ENCODE measurements around the gene DOCK4.

The DOCK4 gene

DNA sequence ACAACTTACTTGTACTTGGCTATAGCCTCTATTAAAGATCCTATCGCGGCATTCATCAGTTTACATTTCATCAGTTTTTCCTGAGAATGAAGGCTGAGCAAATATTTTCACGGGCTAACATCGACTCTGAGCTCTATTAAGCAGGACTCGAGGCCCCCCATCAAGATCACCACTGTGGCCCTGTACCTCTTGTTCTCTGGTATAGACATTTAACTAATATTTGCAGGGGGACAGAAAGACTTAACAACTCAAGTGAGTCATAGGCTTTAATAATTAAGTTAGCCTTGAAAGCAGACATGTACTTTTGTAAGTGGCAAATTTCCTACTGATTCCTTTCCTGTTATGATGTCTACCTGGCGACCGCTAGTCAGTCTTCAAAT is 45.4 kb downstream of the DOCK4 start:
- DNase-seq (ENCODE audit: low read depth in 1 of 2, low spot score in 1 of 2) = no peak

DNA sequence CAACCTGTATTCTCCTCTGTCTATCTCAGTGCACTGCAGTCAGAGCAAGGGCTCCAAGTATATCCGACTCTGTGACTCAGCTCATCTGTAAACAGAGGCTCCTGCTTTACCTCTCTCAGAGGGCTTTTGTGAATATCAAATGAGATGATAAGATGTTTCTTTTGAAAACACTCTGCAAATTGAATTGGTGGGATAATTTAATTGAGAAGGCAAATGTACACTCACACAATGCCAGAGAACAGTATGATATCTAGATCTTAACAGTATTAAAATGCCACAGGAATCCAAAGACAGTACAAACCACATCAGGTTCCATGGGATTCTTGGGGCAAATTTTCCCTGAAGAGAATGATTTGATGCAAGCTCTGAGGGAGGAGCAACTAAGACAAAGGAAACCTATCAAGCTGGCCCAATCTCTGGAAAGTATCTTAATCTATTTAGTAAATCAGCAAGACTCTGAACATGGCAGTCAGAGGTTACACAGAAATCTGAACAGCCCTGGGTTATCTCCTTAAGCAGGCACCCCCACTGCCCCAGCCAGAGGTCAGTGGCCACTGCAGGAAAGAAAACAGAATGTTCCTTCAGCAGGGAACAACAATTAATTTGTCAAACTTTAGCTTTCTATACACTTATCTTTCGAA is 45.9 kb downstream of the DOCK4 start:
- DNase-seq (ENCODE audit: low read depth in 1 of 2, low spot score in 1 of 2) = no peak

DNA sequence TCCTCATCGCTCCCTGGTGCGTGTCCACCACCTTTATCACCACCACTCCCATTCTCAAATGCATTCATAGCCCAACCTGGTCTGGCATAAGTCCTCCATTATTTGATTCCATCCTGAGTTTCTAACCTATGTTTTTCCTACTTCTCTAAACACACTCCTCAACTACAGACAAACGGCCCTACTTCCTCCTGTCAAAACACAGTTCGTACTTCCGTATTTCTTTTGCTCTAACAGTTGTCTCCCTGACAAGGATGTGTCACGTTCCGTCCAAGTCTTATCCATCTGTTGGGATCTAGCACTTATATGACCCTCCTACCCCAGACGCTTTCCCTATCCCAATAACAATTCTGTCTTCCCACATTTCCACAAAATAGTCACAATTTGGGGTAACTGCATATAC is 46.8 kb downstream of the DOCK4 start:
- DNase-seq (ENCODE audit: low read depth in 1 of 2, low spot score in 1 of 2) = no peak

DNA sequence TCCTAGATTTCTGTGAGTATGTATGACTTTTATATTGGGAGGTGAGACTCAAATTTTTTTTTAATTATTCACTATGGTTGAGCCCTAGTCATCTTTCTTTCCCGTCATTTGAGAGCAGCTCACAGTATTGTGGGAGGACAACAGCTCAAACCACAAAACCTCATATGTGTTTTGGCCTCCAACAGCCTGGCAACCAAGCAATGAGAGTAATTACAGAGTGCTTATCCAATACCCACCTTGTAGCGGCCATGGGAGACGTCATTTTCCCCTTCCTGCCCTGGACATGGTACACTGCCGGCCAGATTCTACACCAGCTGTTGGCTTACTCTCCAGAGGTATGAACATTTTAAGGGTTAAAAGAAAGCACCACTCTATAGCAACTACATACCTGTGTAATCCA is 49.1 kb downstream of the DOCK4 start:
- DNase-seq (ENCODE audit: low read depth in 1 of 2, low spot score in 1 of 2) = no peak

DNA sequence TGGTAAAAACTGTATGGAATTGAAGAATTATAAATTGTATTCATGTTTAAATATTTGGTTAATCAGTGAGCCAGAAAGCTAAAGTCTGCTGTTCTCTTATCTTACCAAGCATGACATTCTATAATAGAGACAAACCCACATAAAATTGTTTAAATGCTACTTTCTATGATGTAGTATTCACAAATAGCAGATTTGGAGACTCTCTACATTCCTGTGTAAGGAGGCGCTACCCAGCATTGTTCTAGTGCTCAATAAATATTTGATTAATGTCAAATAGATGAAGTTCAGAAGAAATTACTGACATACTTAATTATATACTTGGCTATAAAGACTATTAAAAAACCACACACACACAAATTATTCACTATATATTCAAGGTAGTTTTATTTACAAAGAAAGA is 49.8 kb downstream of the DOCK4 start:
- no peak for DNase-seq (ENCODE audit: low read depth in 1 of 2, low spot score in 1 of 2)

DNA sequence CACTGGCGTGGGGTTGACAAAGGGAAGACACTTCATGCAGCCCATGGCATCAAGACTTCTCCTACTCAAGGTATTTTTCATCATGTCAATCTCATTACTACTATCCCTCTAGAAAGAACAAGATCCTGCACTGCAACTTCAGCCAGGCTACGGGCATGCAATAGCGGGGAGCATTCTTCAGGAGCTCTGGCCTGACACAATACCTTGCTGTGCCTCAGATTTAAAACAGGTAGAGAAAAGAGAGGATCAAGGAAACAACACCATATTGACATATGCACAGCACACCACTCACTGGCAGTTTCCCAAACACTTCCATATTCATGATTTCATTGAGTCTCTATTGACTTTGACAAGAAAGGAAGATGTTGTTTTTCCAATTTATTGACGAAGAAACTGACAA is 51.5 kb downstream of the DOCK4 start:
- no peak for DNase-seq (ENCODE audit: low read depth in 1 of 2, low spot score in 1 of 2)

DNA sequence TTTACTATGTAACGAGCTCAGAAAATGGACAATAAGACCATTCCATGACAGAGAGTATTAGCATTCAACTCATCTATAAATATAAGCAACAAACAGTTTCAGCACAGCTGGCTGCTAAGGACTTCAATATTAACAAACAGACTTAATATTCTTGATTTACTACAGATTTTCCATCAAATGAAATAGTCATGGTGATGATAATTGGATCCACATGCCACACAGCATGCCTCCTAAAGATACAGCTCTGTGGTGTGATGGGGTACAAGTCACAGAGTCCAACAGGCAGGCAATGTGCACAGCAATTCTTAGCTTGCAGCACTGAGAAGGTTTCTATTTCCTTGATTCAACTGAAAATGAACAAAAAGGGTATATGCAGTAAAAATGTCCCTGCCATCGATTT is 54.0 kb downstream of the DOCK4 start:
- DNase-seq (ENCODE audit: low read depth in 1 of 2, low spot score in 1 of 2) = no peak

DNA sequence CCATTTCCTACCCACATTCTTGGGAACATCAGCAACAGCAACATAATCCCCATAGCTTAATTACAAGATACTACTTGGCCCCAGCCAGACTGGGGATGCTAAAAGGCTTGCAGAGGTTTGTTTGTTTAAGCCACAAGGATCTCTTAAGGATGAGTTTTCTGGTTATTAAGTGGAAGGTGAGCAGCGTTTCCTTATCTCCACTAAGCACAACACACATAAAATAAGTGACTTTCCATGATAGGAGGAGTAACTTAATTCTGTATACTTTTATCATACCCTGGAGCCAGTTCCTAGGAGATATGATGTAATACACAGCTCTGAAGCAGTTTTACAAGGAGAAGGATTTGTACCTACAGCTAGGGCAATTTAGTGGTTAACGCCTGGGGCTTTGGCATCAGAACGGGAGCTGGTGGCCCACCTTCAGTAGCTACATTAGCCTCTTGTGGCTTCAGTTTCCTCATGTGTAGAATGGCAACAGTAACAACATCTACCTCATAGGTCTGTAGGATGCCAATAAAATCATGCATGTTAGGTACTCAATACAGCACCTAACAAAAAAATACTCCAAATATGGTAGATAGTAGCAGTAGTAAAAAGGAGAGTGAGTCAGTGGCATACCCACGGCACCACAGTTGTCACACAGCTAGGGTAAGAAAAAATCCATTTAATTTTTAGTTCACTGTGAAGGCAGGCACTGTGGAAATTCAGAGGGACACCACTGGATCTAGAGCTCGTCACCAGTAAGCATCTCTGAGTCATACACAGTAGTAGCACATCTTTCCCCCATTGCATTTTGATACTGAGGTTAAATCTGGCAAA is 55.2 kb downstream of the DOCK4 start:
- DNase-seq (ENCODE audit: low read depth in 1 of 2, low spot score in 1 of 2) = no peak

DNA sequence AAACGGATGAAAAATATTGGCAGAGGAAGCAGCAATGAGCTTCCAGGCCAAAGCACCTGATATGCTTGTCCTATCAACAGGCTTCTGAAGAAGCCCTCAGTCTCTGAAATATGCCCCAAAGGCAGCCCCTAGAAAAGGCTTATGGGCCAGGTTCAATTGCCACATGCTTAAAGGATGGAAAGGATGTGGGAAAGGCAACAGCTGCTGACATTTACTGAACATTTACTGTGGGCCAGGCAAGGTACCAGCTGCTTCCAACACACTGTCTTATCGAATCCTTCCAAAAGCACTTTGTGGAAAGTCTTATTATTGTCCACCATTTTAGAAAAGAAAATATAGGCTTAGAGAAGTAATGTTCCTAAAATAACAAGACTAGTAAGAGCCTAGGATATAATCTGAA is 56.5 kb downstream of the DOCK4 start:
- DNase-seq (ENCODE audit: low read depth in 1 of 2, low spot score in 1 of 2) = no peak

DNA sequence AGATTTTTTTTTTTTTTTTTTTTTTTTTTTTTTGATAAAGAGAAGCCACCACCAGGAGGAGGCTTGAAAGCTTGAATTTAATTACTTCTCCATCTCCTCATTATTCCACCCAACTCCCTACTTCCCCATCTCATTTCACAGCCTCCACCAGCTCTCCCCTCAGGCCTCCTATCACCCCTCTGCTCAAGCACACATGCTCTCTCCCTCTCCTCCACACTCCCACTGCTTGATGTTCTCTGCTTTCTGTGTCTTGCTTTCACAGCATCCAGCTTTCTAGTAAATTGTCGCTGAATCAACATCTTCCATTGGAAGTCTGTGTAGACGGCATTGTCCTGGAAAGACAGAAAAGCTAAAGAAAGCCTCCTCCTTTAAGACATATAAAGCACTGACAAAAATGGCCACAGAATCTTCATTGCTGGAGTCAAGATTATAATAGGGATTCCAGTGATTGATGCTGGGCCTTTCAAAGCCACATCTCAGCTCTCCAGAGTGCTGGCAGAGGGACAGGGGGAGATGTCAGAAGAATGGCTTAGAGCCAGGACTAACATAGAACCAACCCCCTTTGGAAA is 58.3 kb downstream of the DOCK4 start:
- DNase-seq (ENCODE audit: low read depth in 1 of 2, low spot score in 1 of 2) = no peak

DNA sequence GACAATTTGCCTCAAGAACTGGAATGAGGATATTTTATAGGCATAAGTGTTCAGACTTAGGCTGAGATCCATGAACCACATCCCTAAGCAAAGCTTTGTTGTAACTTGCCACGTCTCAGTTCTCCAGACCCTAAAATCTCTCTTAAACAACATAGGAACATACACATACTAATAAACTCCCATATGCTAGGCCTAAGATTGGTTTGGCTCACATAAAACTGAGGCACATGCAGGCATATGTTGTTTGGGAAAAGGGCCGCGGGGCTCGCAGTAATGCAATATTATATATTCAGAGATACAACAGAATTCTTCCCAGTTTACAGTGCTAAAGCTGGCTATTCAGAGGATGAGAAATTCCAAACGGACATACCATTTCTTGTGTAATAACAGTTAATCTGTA is 61.0 kb downstream of the DOCK4 start:
- DNase-seq (ENCODE audit: low read depth in 1 of 2, low spot score in 1 of 2) = no peak

DNA sequence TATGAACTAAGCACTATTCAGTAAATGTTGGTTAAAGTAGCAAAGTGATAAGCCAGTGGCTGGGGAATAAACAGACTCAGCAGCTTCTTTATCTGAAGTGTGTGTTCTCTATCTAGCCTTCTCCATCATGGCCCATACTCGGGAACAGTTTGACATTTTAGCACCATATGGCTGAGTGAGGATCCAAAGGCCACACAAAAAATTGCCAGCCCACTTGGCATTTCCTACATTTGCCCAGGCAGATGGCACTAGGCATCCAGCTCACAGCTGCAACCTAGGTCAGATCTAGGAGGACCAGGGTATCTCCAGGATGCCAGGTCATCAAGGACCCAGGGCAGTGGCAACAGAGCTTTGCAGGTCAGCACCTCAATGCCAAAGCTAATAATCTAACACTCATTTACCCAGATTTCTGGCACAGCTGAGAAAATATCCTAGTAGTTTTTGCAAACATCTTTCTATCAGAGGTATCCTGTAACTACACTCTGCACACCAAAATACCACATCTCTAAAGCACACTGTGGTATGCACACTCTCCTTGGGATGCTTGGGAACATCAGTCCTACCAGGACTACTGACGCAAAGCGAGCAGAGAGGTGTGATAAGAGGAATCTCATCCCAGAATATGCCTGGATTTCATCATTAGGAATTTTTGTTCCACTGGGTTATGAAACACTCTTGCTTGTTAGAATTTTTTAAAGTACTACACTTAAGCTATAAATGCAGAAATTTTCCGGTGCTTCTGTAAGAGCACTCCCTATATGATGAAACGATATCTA is 61.7 kb downstream of the DOCK4 start:
- no peak for DNase-seq (ENCODE audit: low read depth in 1 of 2, low spot score in 1 of 2)

DNA sequence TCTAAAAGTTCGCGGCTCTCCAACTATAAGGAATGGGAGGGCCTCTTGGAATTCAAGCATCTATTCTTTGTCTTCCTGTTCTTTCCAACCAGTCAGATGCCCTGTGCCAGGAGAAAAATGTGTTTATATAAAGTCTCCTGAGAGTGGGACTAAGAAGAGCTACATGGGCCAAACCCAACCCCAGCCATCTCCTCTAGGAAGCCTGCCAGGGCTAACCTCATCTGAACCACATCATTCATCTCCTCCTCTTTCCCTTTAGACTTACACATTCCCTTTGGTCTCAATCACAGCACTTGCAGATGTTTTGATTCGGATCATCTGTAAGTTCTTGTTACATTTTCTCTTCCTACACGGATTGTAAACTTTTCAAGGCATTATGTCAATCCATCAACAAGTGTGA is 62.6 kb downstream of the DOCK4 start:
- DNase-seq (ENCODE audit: low read depth in 1 of 2, low spot score in 1 of 2) = no peak

DNA sequence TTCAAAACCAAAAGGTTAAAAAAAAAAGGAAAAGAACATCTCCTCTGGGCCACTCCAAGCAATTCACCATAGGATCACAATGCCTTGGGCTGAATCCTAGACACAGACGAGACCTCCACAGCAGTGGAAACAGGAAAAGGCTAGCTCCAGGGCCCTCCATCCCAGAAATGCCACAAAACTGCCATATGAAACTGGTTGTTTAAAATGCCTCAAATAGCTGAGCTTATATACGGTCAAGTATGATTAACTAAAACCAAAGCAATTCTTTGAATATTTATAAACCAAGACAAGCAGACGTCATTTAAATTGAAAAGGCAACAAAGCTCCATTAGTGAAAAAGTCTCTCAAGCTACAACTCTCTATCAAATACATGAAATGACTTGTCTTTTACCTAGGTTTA is 63.1 kb downstream of the DOCK4 start:
- no peak for DNase-seq (ENCODE audit: low read depth in 1 of 2, low spot score in 1 of 2)

DNA sequence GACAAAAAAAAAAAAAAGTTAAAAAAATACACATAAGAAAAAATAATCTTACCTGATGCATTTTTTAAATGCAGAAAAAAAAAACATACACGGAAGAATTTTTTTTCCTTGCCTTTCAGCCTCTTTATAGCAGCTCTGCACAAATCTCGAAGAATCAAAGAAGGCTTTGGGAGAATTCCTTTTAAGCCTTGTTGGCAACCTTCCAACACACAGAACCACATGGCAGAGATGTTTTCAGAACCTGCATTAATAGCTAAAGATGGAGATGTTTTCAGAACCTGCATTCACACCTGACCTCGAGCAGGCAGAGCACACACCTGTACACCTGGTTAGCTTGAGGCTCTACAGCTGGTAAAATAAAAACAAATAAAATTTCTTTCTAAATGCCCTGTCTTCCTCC is 65.6 kb downstream of the DOCK4 start:
- DNase-seq (ENCODE audit: low read depth in 1 of 2, low spot score in 1 of 2) = no peak

DNA sequence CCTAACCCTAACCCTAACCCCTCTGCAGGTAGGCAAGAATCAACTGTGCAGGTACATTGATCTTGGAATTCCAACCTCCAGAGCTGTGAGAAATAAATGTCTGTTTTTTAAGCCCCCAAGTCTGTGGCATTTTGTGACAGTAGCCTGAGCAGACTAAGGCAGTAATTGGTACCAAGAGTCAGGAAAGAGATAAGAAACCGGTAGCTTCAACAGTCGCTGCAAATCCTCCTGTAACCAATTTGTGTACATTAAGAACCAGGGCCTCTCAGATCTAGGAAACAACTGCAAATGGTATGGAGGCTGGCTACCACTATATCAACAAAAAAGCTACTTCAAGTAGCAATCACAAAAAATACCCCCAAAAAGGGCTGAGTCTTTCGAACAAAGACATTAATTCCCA is 67.3 kb downstream of the DOCK4 start:
- no peak for DNase-seq (ENCODE audit: low read depth in 1 of 2, low spot score in 1 of 2)

DNA sequence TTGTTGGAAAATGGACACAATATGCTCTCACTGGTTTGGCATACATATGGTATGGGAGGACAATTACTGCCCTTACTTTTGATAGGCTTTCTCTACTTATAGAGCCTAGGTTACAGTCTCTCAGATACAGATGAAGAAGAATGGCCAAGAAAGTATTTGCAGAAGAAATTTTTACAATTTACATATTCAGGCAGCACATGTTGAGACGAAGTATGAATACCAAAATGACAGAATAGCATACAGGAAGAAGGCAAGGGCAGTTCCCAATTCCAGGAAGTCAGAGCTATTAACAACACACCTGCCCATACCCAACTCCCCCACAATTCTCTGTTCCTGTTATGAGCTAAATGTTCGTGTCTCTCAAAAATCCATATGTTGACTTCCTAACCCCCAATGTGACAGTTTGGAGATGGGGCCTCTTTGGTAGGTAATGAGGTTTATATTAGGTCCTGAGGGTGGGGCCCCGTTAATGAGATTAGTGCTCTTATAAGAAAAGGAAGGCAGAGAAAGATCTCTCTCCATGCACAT is 67.8 kb downstream of the DOCK4 start:
- no peak for DNase-seq (ENCODE audit: low read depth in 1 of 2, low spot score in 1 of 2)

DNA sequence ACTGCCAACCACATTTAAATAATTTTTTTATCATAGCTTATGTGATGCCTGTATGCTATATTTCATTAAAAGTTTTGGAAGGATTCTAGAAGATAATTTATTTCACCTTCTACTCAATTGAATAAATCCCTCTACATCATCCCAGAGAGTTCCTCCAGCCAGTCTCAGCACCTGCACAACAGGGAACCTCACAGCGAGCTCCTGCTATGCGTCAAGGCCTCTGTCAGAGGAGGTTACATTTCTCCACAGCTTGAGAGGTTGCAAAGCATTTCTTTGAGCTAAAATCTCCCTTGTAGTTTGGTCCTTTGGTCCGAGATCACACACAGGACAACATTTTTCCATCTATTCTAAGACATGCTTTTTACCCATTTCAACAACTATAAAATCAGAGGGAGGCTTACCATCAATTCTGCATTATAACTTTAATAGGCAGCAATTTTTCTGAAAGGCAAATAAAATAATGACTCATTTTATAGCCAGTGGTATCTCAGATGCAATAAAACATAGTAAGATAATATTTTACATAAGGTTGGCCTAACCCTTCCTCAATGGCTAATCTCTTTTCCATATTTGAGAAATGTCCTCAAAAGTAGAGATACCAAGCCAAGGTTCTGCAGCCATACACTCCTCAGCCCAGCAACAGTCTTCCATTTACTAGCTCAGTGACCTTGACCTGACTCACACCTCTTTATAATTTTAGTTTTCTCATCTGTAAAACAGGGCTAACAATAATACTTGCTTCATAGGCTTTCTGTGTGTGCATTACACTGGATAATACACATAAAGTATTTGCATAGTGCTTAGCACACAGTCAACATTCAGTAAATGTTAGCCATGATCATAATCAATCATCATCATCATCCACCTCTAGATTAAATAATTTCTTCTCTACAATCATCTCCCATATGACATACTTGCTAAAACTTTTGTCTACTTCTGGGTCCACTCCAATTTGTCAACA is 68.8 kb downstream of the DOCK4 start:
- no peak for DNase-seq (ENCODE audit: low read depth in 1 of 2, low spot score in 1 of 2)

DNA sequence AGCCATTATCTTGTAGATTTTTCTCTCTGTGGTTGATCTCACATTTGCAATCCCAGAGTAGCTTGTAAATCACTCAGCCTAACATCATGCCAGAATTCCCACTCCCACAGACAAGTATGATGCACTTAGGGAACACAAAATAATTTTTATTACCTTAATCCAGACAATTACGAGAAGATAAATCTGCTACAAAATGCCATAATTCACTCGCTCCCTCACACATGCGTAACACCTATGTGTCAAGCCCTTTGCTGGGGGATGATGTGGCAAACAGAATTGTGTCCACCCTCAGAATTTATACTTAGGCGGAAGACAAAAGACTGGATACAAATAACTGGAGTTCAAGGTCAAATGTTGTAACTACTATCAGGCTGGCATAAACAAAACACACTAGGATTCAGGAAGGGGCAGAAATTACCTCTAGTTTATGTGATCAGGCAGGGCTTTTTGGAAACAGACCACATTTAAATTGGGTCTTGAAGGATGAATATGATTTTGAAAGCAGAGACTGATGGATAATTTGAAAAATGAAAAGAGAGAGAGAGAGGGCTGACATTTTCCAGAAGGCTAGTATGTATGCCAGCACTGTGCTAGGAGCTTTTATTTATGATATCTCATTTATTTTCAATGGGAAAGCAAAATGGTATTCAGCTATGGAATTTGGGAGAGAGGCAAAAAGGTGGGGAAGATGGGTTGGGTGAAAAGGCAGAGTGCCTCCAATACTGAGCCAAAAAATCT is 69.8 kb downstream of the DOCK4 start:
- no peak for DNase-seq (ENCODE audit: low read depth in 1 of 2, low spot score in 1 of 2)

DNA sequence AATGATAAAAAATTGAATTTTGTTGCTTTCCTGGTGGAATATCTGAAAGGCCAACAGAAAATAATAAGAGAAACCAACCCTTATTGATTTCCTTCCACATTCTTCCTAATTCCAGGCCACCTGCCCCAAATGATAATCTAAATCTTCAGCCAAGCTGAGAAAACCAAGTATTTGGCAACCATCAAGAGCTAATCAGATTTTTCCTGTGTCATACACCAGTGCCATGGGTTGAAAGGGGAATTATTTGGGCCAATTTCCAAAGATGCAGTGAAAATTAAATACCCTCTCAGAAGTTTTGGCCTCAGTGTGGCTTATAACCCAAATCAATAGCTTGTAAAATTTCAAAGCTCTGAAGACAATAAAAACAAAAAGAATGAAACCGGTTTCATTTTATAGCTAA is 70.4 kb downstream of the DOCK4 start:
- no peak for DNase-seq (ENCODE audit: low read depth in 1 of 2, low spot score in 1 of 2)

All from activated T-helper 1 cell treated with anti-CD3 and anti-CD28 coated beads, Interleukin-2, amount 50 U/mL, for 16 hours (primary cell).